COLO668 (cell line): ENCODE results near the gene DISC1.

Source experiments
- DNase-seq: peaks from one replicate; lab custom pipeline; 2025; ENCODE audit not compliant: unreplicated experiment; lab: John Stamatoyannopoulos, UW

The DISC1 gene

DNA sequence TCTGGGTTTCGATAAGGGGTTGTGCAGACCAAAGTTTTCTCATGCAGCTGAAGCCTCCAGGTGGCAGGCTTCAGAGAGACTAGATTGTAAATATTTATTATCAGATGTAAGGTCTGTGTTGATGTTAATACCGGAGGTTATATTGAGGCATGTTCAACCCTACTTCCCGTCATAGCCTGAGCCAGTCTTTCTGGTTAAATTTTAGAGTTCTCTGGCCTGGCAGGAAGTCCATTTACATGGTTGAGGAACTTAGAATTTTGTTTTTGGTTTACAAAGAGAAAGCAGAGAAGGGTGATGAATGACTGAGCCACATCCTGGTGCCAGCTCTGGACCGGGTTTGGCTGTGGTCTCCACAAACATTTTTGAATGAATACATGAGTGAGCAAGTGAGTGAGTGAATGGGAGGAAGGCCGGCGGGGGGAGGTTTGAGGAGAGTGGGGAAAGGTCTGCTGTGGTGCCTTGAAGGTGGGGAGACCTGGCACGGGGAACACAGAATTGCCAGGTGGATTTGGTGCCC, 218.5 kb downstream of the DISC1 start:
- DNase-seq, result no peak

DNA sequence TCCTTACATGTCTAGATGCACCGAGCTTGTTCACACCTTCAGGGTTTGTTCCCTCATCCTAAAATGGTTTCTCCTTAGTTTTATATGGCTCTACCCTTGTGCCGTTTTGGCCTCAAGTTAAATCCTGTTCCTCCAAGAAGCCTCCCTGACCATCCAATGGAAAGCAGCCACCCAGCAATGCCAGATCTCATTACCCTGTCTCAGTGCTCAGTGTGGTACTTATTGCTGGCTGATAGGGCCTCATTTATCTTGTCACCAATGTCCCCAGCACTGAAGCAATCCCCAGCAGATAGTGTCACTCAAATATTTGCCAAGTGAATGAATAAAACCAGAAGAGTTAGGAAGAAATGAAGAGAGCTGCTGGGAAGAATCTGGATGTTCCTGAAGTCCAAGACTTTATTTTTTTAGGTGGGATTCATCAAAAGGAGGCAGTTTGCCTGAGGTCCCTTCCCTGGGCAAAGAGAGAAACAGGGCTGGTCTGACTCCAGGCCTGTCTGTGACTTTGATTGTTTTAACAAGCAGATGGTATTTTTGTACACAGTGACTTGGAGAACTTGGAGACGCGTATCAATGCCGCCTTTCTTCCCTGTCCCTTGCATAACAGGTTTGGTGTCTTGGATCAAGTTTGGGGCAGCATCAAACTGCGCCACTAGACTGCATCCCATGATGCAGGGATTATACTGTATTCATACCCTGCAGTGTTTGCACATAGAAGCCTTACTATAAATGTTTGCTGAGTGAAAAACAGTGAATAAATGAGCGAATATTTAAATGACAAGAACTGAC, 221.2 kb downstream of the DISC1 start:
- no peak for DNase-seq

- DNase-seq, result no peak
These were observed 223.4 kb downstream of the DISC1 start for GRCh38 chr1:231849981-231850380.

- DNase-seq, result no peak
These were observed 224.2 kb downstream of the DISC1 start for GRCh38 chr1:231850786-231851185.

DNA sequence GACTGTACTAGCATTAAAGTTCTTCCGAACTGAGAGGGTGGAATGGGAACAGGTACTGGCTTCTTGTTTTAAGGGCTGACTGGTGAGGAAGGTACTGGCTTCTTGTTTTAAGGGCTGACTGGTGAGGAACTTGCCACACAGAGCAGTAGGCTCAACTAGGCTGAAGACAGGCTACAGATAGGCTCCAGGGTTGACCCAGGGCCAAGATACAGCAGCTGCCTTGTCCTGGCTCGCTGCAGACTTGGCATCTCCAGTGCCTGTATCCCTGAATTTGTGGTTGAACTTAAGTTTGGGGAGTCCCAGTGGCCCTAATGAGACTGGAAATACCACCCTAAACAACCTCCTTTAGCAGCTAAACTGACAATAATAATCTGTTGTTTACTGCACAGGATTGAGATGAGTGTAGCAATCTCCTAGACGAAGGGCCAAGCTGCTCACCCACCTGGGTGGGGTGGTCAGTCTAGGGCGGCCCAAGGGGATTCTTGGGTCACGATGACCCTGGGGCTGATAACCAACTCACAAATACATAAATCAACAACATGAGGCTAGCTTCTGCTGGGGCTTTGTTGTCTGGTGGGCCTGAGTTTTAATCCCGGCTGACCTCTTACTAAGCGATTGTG, 227.1 kb downstream of the DISC1 start:
- no peak for DNase-seq

- DNase-seq, result no peak
These were observed 228.8 kb downstream of the DISC1 start for GRCh38 chr1:231855361-231855760.

DNA sequence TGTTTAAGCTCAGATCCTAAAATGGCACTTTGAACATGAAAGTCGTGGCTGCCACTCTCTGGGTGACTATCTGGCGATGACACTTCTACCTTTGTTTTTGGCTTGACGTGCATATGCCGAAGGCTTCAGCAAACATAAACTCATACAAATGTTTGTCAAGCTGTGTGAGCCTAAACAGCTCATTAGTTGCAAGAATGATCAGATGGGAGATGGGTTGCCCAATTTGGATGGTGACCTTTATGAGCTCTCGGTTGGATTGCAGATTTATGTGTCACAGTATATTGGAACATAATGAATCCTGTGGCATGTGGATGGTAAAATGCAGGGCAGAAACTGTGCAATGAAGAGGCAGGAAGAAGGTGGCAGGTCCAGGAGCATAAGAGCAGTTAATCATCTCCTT, 229.3 kb downstream of the DISC1 start:
- peak; percentile 13 for DNase-seq

- no peak for DNase-seq
These were observed 229.8 kb downstream of the DISC1 start for GRCh38 chr1:231856426-231856825.

GRCh38 chr1:231856894-231857293, 230.3 kb downstream of the DISC1 start:
- DNase-seq, result no peak

- DNase-seq, result no peak
These were observed 231.1 kb downstream of the DISC1 start for GRCh38 chr1:231857609-231858135.

GRCh38 chr1:231860221-231861088, 233.9 kb downstream of the DISC1 start:
- no peak for DNase-seq

- no peak for DNase-seq
These were observed 235.2 kb downstream of the DISC1 start for GRCh38 chr1:231861541-231862481.

DNA sequence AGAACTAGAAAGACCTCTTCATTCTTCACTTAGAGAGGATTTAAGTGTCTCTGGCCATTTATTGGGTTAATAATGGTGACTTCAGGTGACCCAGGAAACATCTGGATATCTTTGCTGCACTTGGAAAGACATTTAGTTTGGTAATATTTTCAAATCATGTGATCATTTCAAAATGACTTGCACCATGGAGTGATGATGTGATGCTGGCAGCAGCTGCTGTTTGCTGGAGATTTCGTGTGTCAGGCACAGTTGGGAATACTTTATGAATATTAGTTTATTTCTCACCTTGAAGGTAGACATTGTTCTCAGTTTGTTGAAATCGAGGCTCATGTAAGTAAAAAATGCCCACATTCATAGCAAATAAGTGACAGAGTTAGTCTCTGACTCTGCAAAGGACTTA, 236.0 kb downstream of the DISC1 start:
- DNase-seq, result no peak

DNA sequence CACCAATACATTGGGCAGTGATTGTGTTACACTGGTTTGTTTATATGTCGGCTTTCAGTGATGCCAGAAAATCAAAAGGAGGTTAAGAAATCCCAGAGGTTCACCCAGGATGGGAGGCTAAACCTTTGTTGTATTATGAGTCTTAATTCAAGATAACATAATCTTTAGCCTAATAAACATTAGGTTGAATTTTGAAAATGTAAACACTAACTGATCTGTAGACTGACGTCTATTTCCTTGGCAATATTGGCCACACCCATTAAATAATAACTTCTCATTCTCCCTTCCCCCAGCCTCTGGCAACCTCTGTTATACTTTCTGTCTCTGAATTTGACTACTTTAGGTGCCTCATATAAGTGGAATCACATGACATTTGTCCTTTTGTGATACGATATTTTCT, 238.7 kb downstream of the DISC1 start:
- DNase-seq, result no peak

GRCh38 chr1:231866392-231867331, 240.1 kb downstream of the DISC1 start:
- DNase-seq, result peak; percentile 65

- no peak for DNase-seq
These were observed 241.0 kb downstream of the DISC1 start for GRCh38 chr1:231867607-231868006.

- DNase-seq, result no peak
These were observed 242.8 kb downstream of the DISC1 start for GRCh38 chr1:231869364-231869763.

- no peak for DNase-seq
These were observed 244.9 kb downstream of the DISC1 start for GRCh38 chr1:231871471-231871870.

- no peak for DNase-seq
These were observed 245.3 kb downstream of the DISC1 start for GRCh38 chr1:231871878-231872277.
